Measurements from ENCODE around the gene KRTAP12-1. TPM values are rescaled to one million over a fixed set of nuclear protein-coding genes. Genes with fewer than 3 reads are reported as not detected.

The KRTAP12-1 gene
- total and polyA plus RNA-seq, 8 donors, result 2.0 TPM; not detected in 7

DNA sequence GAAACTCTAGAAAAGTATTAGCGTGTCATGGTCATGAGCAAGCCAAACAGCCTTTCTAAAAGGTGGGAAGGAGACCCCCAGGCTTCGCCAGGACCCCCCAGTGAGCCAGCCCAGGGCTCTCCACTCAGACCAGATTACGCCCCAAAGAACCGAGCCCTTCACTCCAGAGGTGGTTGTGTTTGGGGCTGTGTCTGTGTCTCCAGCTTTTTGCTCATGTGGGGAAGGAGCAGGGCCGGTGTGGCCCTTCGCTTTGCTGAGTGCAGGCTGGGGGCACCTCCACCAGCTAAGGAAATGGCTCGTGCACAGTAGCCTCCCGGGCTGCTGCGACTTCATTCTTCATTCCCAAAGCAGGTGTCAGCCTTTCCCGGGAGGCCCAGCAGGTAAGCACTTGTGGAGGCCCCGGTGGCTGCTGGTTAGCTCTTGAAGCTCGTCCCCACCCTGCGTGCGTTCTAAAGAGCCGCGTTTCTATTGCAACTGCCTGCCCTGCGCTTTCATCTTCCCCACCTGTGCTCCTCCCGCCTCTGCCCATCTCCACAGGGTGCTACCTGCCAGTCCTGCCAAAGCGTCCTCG is 28.9 kb upstream of the KRTAP12-1 start:
- peaks cover 29 to 99% (median 84%) of the 10 kb centered on the region in 3 donors for H3K27me3 ChIP-seq
- H3K27ac ChIP-seq, result no peak overlapping the region
- peak in 1 of 2 donors; percentile 55 for DNase-seq
- TF ChIP-seq POLR2A (IDR thresholded peaks at IDR 0.05) (no peak), POLR2AphosphoS5 (IDR thresholded peaks at IDR 0.05) (no peak), EP300 (IDR thresholded peaks at IDR 0.05) (no peak)
- TF ChIP-seq, protein P1, sequence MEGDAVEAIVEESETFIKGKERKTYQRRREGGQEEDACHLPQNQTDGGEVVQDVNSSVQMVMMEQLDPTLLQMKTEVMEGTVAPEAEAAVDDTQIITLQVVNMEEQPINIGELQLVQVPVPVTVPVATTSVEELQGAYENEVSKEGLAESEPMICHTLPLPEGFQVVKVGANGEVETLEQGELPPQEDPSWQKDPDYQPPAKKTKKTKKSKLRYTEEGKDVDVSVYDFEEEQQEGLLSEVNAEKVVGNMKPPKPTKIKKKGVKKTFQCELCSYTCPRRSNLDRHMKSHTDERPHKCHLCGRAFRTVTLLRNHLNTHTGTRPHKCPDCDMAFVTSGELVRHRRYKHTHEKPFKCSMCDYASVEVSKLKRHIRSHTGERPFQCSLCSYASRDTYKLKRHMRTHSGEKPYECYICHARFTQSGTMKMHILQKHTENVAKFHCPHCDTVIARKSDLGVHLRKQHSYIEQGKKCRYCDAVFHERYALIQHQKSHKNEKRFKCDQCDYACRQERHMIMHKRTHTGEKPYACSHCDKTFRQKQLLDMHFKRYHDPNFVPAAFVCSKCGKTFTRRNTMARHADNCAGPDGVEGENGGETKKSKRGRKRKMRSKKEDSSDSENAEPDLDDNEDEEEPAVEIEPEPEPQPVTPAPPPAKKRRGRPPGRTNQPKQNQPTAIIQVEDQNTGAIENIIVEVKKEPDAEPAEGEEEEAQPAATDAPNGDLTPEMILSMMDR (IDR thresholded peaks at IDR 0.05), result no peak
- H3K36me3 ChIP-seq, result no peaks in the 10 kb centered on the region
- peaks cover 0 to 9% (median 7%) of the 10 kb centered on the region in 4 donors for H3K9me3 ChIP-seq
- H3K4me1 ChIP-seq, result peaks cover 5 to 40% (median 14%) of the 10 kb centered on the region in 4 donors
- 5 to 7% (median 6%) methylated on average over 17 to 20 of the region's 20 CpGs for WGBS, 5 donors
- H3K4me3 ChIP-seq, result peak overlapping the region in 1 of 4 donors; percentile 19
- intact Hi-C loops (cut with DNase I; ENCODE audit: low total_unique reads), result no loop called here

DNA sequence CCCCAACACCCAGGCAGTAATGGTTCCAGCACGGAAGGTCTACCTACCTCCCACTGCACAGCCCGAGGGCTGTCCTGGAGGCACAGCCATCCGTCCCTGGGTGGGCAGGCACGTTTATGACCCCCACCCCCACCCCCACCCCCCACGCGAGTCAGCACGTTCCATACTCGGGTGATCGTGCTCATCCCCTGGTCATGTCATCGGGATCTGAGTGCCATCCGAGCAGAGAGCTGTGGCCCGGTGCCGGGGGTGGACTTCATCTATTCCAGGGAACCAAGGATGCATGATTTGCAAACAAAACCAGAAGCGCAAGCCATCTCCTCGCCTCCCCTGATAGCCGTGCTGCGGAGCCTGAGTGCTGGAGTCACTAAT is 28.3 kb upstream of the KRTAP12-1 start:
- Histone ChIP-seq H3K27ac (no peak overlapping the region), H3K4me1 (peaks cover 5 to 40% (median 14%) of the 10 kb centered on the region in 4 donors), H3K27me3 (peaks cover 29 to 99% (median 87%) of the 10 kb centered on the region in 3 donors), H3K9me3 (peaks cover 0 to 12% (median 9%) of the 10 kb centered on the region in 4 donors), H3K36me3 (no peaks in the 10 kb centered on the region), H3K4me3 (no peak overlapping the region)
- 0 to 6% (median 3%) methylated on average over 2 to 17 of the region's 17 CpGs for WGBS, 5 donors
- no peak for TF ChIP-seq POLR2AphosphoS5 (IDR thresholded peaks at IDR 0.05)
- TF ChIP-seq, protein P1 (IDR thresholded peaks at IDR 0.05), result no peak
- TF ChIP-seq POLR2A (IDR thresholded peaks at IDR 0.05), result no peak
- TF ChIP-seq EP300 (IDR thresholded peaks at IDR 0.05), result no peak
- intact Hi-C loops (cut with DNase I; ENCODE audit: low total_unique reads), result no loop called here
- DNase-seq, result no peak

DNA sequence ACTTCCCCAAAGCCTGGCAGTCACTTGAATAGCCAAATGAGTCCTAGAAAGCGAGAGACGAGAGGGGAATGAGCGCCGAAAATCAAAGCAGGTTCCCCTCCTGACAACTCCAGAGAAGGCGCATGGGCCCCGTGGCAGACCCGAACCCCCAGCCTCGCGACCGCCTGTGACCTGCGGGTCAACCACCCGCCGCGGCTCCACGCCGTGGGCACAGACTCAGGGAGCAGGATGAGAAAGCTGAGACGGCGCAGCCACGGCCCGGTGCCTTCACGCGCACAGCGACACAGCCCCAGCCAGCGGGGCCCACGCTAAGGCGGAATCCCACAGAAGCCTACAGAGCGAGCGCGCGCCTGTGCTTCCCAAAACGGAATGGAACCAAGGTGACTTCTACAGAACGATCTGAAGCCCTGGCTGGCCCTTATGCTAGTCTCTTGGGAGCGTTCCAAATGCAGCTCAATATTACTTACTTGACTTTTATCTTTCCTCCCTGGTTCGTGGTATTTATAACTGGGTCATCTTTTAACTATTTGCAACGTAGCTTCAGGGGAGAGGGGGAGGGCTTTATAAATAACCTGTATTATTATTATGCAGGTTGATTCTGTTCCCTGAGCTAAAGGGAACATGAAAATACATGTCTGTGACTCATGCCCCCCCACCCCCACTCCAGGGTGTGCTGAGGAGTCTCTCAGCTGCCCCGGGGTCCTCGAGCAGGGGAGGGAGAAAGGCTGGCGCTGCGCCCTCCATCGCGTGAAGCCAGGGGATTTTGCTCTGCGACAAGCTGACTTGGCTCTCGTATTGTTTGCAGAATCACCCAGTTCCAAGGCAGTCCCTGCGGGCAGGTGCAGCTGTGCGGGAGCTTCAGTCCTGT is 27.7 kb upstream of the KRTAP12-1 start:
- WGBS, 5 donors, result 2 to 7% (median 3%) methylated on average over 29 to 45 of the region's 45 CpGs
- H3K27me3 ChIP-seq, result peaks cover 29 to 100% (median 91%) of the 10 kb centered on the region in 3 donors
- DNase-seq, result no peak

DNA sequence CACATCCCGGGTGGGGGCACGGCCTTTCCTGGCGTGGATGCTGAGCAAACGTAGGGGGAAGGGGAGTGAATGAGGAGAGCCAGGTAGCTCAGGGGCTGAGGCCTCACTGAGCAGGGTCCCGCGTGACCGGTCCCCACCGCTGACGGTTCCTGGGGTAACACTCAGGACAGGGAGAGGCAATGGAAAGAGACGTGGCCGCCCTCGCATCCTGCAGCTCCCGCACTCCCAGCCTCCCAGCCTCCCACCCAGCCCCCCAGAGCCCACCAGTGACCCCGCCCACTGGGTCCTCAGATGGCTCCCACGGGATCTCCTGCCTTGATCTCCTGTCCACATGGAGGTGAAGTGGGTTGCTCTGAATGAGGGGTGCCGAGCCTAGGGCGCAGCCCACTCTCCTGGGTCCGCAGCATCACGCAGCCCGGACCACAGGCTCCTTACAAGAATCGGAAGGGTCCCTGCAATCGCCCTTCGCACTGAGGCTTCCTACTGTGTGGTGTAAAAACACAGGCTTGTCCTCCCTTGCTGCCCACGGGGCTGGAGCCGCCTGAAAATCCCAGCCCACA is 27.0 kb upstream of the KRTAP12-1 start:
- no peak overlapping the region for H3K4me3 ChIP-seq
- 0 to 10% (median 5%) methylated on average over 5 to 25 of the region's 25 CpGs for WGBS, 5 donors
- peaks cover 5 to 40% (median 14%) of the 10 kb centered on the region in 4 donors for H3K4me1 ChIP-seq
- peaks cover 0 to 12% (median 9%) of the 10 kb centered on the region in 4 donors for H3K9me3 ChIP-seq
- intact Hi-C loops (cut with DNase I; ENCODE audit: low total_unique reads), result no loop called here
- H3K36me3 ChIP-seq, result no peaks in the 10 kb centered on the region
- peaks cover 29 to 100% (median 95%) of the 10 kb centered on the region in 3 donors for H3K27me3 ChIP-seq
- no peak overlapping the region for H3K27ac ChIP-seq
- TF ChIP-seq EP300 (IDR thresholded peaks at IDR 0.05), result no peak
- TF ChIP-seq POLR2A (IDR thresholded peaks at IDR 0.05), result no peak
- TF ChIP-seq, protein P1 (IDR thresholded peaks at IDR 0.05), result no peak
- no peak for TF ChIP-seq POLR2AphosphoS5 (IDR thresholded peaks at IDR 0.05)
- DNase-seq, result peak in 1 of 2 donors; percentile 23

More for the DNA sequence above, 27.7 kb upstream of the KRTAP12-1 start:
- TF ChIP-seq, protein P1 (IDR thresholded peaks at IDR 0.05), result no peak
- Histone ChIP-seq H3K36me3 (no peaks in the 10 kb centered on the region), H3K4me1 (peaks cover 5 to 40% (median 14%) of the 10 kb centered on the region in 4 donors), H3K9me3 (peaks cover 0 to 12% (median 9%) of the 10 kb centered on the region in 4 donors), H3K27ac (no peak overlapping the region), H3K4me3 (no peak overlapping the region)
- intact Hi-C loops (cut with DNase I; ENCODE audit: low total_unique reads), result no loop called here

Data from stomach (tissue), 9 donors.